ENCODE results near the gene LY6G6F. TPM values are rescaled to one million over a fixed set of nuclear protein-coding genes. Genes with fewer than 3 reads are reported as not detected.
A peak's percentile ranks its signal among the peaks of the same experiment; 100 is the strongest.

Gene LY6G6F
- total and polyA plus RNA-seq, 2 of the 13 experiments (the other 11 are each of a cell fraction or from before 2014, with no cell fraction given): not detected

DNA sequence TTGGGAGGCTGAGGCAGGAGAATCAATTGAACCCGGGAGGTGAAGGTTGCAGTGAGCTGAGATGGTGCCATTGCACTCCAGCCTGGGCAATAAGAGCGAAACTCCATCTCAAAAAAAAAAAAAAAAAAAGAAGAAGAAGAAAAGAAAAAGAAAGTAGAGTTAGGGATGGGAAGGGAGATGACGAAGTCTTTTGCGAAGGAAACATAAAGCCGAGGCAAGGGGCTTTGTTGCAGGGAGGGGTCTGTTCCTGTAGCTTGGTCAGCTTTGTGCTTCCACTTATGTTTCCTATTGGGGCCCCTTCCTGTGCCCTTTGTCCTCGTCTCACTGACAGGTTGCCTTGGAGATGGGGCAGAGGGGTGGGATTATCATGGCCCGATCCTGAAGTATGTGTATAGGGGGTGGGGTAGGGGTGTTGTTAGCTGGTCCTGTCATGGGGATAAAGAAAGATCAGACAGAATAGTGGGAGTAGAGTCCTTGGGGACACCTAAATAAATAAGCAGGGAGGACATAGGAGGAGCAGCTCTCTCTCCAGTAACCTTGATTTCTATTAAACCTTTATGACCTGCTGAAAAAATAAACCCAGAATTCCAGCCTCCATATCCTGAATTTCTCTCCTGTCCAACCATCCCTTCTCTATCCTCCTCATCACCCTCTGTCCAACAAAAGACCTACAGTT is 30.8 kb downstream of the LY6G6F start (continued):
- TF ChIP-seq NFIC (IDR thresholded peaks at IDR 0.05; ENCODE audit: low read length) (no peak), PCBP1 (IDR thresholded peaks at IDR 0.05; ENCODE audit: borderline replicate concordance, low read depth, low read length) (no peak), ZBTB7B (CRISPR knock-in tag; IDR thresholded peaks at IDR 0.05) (peak; percentile 61; the same call in 1 of the 2 replicates), DNMT1 (CRISPR knock-in tag; IDR thresholded peaks at IDR 0.05) (no peak), FOXP1 (IDR thresholded peaks at IDR 0.05) (peak; percentile 47; the same call in 1 of the 2 replicates), FOXP1 (CRISPR knock-in tag; IDR thresholded peaks at IDR 0.05) (peak; percentile 83), ZNF782 (CRISPR knock-in tag; IDR thresholded peaks at IDR 0.05; ENCODE audit: borderline replicate concordance) (no peak), ADNP (CRISPR knock-in tag; IDR thresholded peaks at IDR 0.05) (no peak), RBM22 (optimal IDR thresholded peaks at IDR 0.05; ENCODE audit: low read length) (peak; percentile 88), NR2F6 (IDR thresholded peaks at IDR 0.05) (peak; percentile 79), NR2F6 (CRISPR knock-in tag; IDR thresholded peaks at IDR 0.05) (peak; percentile 87), ZNF615 (CRISPR knock-in tag; IDR thresholded peaks at IDR 0.05; ENCODE audit: borderline replicate concordance) (no peak), ZNF292 (CRISPR knock-in tag; IDR thresholded peaks at IDR 0.05; ENCODE audit: borderline replicate concordance, low read depth) (no peak), SOX6 (IDR thresholded peaks at IDR 0.05) (no peak), SOX6 (CRISPR knock-in tag; IDR thresholded peaks at IDR 0.05) (peak; percentile 88), NFKBIZ (CRISPR knock-in tag; IDR thresholded peaks at IDR 0.05) (peak; percentile 61; the same call in 1 of the 2 replicates), ZNF557 (CRISPR knock-in tag; IDR thresholded peaks at IDR 0.05) (0 out of 2 replicates have a peak, but pooled peaks have one; percentile 45), POLR2AphosphoS5 (IDR thresholded peaks at IDR 0.05; ENCODE audit: low read depth, low read length) (peak; percentile 73), YEATS4 (CRISPR knock-in tag; IDR thresholded peaks at IDR 0.05; ENCODE audit: borderline replicate concordance) (no peak; the same call in 1 of the 2 replicates), ZNF33B (CRISPR knock-in tag; IDR thresholded peaks at IDR 0.05) (no peak), KDM5B (CRISPR knock-in tag; IDR thresholded peaks at IDR 0.05; ENCODE audit: borderline replicate concordance) (no peak; the same call in 1 of the 2 replicates), ZNF563 (CRISPR knock-in tag; IDR thresholded peaks at IDR 0.05) (no peak), ZNF383 (CRISPR knock-in tag; IDR thresholded peaks at IDR 0.05; ENCODE audit: borderline replicate concordance) (no peak), ARID2 (CRISPR knock-in tag; IDR thresholded peaks at IDR 0.05; ENCODE audit: borderline replicate concordance) (no peak), HOXA5 (CRISPR knock-in tag; IDR thresholded peaks at IDR 0.05) (no peak; the same call in 1 of the 2 replicates), ZNF446 (CRISPR knock-in tag; IDR thresholded peaks at IDR 0.05) (no peak), HBP1 (CRISPR knock-in tag; IDR thresholded peaks at IDR 0.05; ENCODE audit: low read depth) (peak; percentile 77; the same call in 1 of the 2 replicates), KLF15 (CRISPR knock-in tag; IDR thresholded peaks at IDR 0.05; ENCODE audit: borderline replicate concordance) (no peak)
